HCT116 (cell line): ENCODE results near the gene SAMD7. TPM values are rescaled to one million over a fixed set of nuclear protein-coding genes. Genes with fewer than 3 reads are reported as not detected.

Experiments
- ATAC-seq: fragments of 200-7000 bp; cut with Tn5 transposase; 2 replicates; pipeline ENCODE4 v1.9.1; 2020; ENCODE audit warnings: mild to moderate bottlenecking, moderate library complexity
- BruUV-seq: library from RNA; stranded (reverse); fragments of 400-500 nt; replicated peaks from 2 replicates; lab custom pipeline; 2021; lab: Mats Ljungman, UMichigan
- CTCF ChIA-PET: fragments of 300-600 bp; sonication (Branson Sonifier 250); formaldehyde crosslinking; loops from one replicate; lab custom pipeline; 2021; ENCODE audit warnings: antibody characterized with exemption; lab: Charles Lee
- POLR2A ChIA-PET: fragments of 300-600, 350-600 bp; sonication (Branson Sonifier 250); formaldehyde crosslinking; loops from one replicate; lab custom pipeline; 2021; ENCODE audit warnings: antibody characterized with exemption; lab: Charles Lee
- RAD21 ChIA-PET, 2 experiments: fragments of 300-600 bp; sonication (Branson Sonifier 250); formaldehyde crosslinking; loops; one replicate each; lab custom pipeline; 2023; ENCODE audit warnings: low total read pairs in 2 of 2; ENCODE audit not compliant: uncharacterized antibody in 2 of 2, unreplicated experiment in 2 of 2, low non-redundant PET in 1 of 2; lab: Charles Lee
- DNase-seq: peaks from one replicate; pipeline ENCODE4 v3.0.0-alpha.2; 2010; ENCODE audit warnings: low read depth, low spot score
- H2AFZ ChIP-seq: fragments of 200-600 bp; shearing (Covaris generic), sonication (generic); 2 replicates; pipeline ENCODE4 v1.6.1; 2017; ENCODE audit warnings: low read depth, mixed run types, mixed read lengths, antibody characterized with exemption, low read length; ENCODE audit not compliant: poor library complexity, severe bottlenecking
- H3K27ac ChIP-seq: 2 replicates; pipeline ENCODE4 v1.5.1; 2012; ENCODE audit warnings: low read depth, low read length
- H3K27me3 ChIP-seq: fragments of 200-600 bp; sonication (generic); 2 replicates; pipeline ENCODE4 v1.6.1; 2016; ENCODE audit warnings: mixed run types, low read length, mixed read lengths; ENCODE audit not compliant: insufficient read depth
- H3K36me3 ChIP-seq, 2 experiments: fragments of 200-500 bp in 1 of 2; fragments of 200-600 bp in 1 of 2; sonication (Bioruptor generic) in 1 of 2; sonication (generic) in 1 of 2; 2 replicates each; pipeline versions ENCODE4 v1.5.1 to v1.6.1; 2014 to 2016; ENCODE audit warnings: low read length in 2 of 2, inconsistent platforms in 1 of 2, mixed read lengths in 1 of 2, mixed run types in 1 of 2; ENCODE audit not compliant: insufficient read depth in 2 of 2, control insufficient read depth in 1 of 2
- H3K4me1 ChIP-seq, 2 experiments: fragments of 200-600 bp in 1 of 2; sonication (generic) in 1 of 2; 2 replicates each; pipeline versions ENCODE4 v1.5.1 to v1.6.1; 2012 to 2017; ENCODE audit warnings: low read length in 2 of 2, inconsistent platforms in 1 of 2, mild to moderate bottlenecking in 1 of 2, mixed read lengths in 1 of 2, mixed run types in 1 of 2, moderate library complexity in 1 of 2; ENCODE audit not compliant: insufficient read depth in 2 of 2, control insufficient read depth in 1 of 2
- H3K4me2 ChIP-seq: fragments of 200-600 bp; sonication (generic); 2 replicates; pipeline ENCODE4 v1.6.1; 2017; ENCODE audit warnings: mixed run types, low read length, mixed read lengths
- H3K4me3 ChIP-seq, 2 experiments: fragments of 200-600 bp in 1 of 2; sonication (generic) in 1 of 2; replicated peaks in 1 of 2; 2 replicates each; pipeline ENCODE4 v1.5.1; 2011 to 2016; ENCODE audit warnings: low read length in 2 of 2, control low read depth in 1 of 2, low read depth in 1 of 2, mild to moderate bottlenecking in 1 of 2, mixed read lengths in 1 of 2, mixed run types in 1 of 2
- H3K79me2 ChIP-seq: fragments of 200-600 bp; sonication (generic); 2 replicates; pipeline ENCODE4 v1.6.1; 2017; ENCODE audit warnings: mild to moderate bottlenecking, mixed run types, low read length, moderate library complexity, mixed read lengths; ENCODE audit not compliant: insufficient read depth
- H3K9ac ChIP-seq: fragments of 200-600 bp; sonication (generic); 2 replicates; pipeline ENCODE4 v1.6.1; 2016; ENCODE audit warnings: low read length, mixed read lengths
- H3K9me2 ChIP-seq: fragments of 200-600 bp; sonication (generic), shearing (Covaris generic); 2 replicates; pipeline ENCODE4 v1.6.1; 2017; ENCODE audit warnings: mixed run types, mild to moderate bottlenecking, moderate library complexity; ENCODE audit not compliant: insufficient read depth
- H3K9me3 ChIP-seq, 2 experiments: fragments of 200-500 bp in 1 of 2; fragments of 200-600 bp in 1 of 2; sonication (Bioruptor generic) in 1 of 2; sonication (generic) in 1 of 2; 2 replicates each; pipeline ENCODE4 v1.6.1; 2014 to 2017; ENCODE audit warnings: low read length in 2 of 2, mixed read lengths in 2 of 2, inconsistent platforms in 1 of 2, low read depth in 1 of 2, mild to moderate bottlenecking in 1 of 2, mixed run types in 1 of 2, moderate library complexity in 1 of 2; ENCODE audit not compliant: control insufficient read depth in 1 of 2, insufficient read depth in 1 of 2
- H4K20me1 ChIP-seq: fragments of 200-600 bp; sonication (generic), shearing (Covaris generic); 2 replicates; pipeline ENCODE4 v1.6.1; 2017; ENCODE audit warnings: mixed run types, mild to moderate bottlenecking, moderate library complexity; ENCODE audit not compliant: insufficient read depth
- EGR1 ChIP-seq: IDR thresholded peaks from 2 replicates; pipeline ENCODE4 v1.6.1; 2012; ENCODE audit warnings: low read depth
- EZH2phosphoT487 ChIP-seq: fragments of 200-600 bp; IDR thresholded peaks from 2 replicates; pipeline ENCODE4 v1.6.1; 2018; ENCODE audit warnings: antibody characterized with exemption, borderline replicate concordance
- POLR2A ChIP-seq: IDR thresholded peaks from 2 replicates; pipeline ENCODE4 v1.7.0; 2011; ENCODE audit warnings: borderline replicate concordance; ENCODE audit not compliant: insufficient read depth, insufficient read length; ENCODE audit errors: extremely low read depth
- RAD21 ChIP-seq: IDR thresholded peaks from 2 replicates; pipeline ENCODE4 v1.6.1; 2012; ENCODE audit warnings: low read depth, mild to moderate bottlenecking
- SIN3A ChIP-seq: IDR thresholded peaks from 2 replicates; pipeline ENCODE4 v1.6.1; 2012; ENCODE audit warnings: low read depth
- SP1 ChIP-seq: IDR thresholded peaks from 2 replicates; pipeline ENCODE4 v1.6.1; 2012; ENCODE audit warnings: low read depth
- SRF ChIP-seq: IDR thresholded peaks from 2 replicates; pipeline ENCODE4 v1.6.1; 2012; ENCODE audit warnings: low read depth
- TCF7L2 ChIP-seq: IDR thresholded peaks from 2 replicates; pipeline ENCODE4 v1.7.0; 2011; ENCODE audit warnings: borderline replicate concordance, inconsistent platforms; ENCODE audit not compliant: insufficient read depth, insufficient read length; ENCODE audit errors: extremely low read depth
- ZFX ChIP-seq: fragments of 450-650 bp; IDR thresholded peaks from 2 replicates; pipeline ENCODE4 v1.6.1; 2017
- intact Hi-C: fragments of 100-400 bp; cut with micrococcal nuclease; formaldehyde crosslinking; loops from 2 replicates; pipeline ENCODE4 v1.10.0; 2022
- total RNA-seq: library from RNA; stranded (reverse); gene quantifications from one replicate; pipeline ENCODE4 v1.2.1, GENCODE V29; 2021; ENCODE audit not compliant: unreplicated experiment
- TF ChIP-seq, protein P1 (sequence below): IDR thresholded peaks from 2 replicates; pipeline ENCODE4 v1.6.1; 2012
- TF ChIP-seq, protein P2 (sequence below), 3 experiments: fragments of 200-600 bp in 1 of 3; sonication (generic) in 1 of 3; IDR thresholded peaks in 2 of 3; conservative IDR thresholded peaks in 1 of 3; 2 replicates each; pipeline ENCODE4 v1.5.1; 2012 to 2017; ENCODE audit warnings: low read depth in 2 of 3, low read length in 2 of 3, antibody characterized with exemption in 1 of 3, borderline replicate concordance in 1 of 3, control low read depth in 1 of 3, mild to moderate bottlenecking in 1 of 3, mixed read lengths in 1 of 3, mixed run types in 1 of 3, moderate library complexity in 1 of 3; ENCODE audit not compliant: insufficient read depth in 1 of 3

SAMD7 gene
- total RNA-seq, 1 experiment from 2014 or later: not detected

DNA sequence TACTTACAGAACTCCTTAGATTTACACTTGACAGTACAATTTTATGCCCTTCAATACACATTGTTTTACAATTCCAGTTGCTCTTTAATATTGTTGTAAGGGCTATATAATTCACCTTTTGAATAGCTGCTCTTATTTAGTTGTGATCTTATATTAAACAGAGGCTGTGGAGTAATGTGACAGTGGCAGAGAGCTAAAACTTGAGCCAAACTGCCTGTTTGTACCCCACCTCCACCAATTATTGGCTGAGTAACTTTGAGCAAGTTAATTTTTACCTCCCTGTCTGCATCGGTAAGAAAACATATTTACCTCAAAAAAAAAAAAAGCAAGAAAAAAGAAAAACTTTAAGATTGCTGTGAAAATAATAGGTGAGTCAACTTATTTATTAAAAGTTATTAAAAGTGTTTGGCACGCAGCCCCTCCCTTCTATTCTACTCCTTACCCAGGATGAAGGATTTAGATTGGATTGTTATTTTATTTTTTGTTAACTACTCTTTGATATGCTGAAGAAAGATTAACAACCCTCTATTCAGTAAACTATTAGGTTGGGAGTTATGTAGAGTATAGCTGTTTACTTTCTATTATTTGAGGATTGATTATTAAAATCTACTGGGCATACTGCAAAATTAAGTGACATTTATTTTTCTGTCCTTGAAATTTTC is 57.0 kb downstream of the SAMD7 start:
- H3K27me3 ChIP-seq: no peaks in the 10 kb centered on the region
- peak overlapping the region; percentile 71 for H3K4me2 ChIP-seq
- H4K20me1 ChIP-seq: peaks cover 5% of the 10 kb centered on the region; the same call in 1 of the 2 replicates
- ChIA-PET POLR2A (no interaction called here), CTCF (no interaction called here), RAD21 (no interaction called here)
- intact Hi-C loops: loop anchor here (5.0 kb wide), 1 partner anchor 206 kb away; no protein-coding TSS in a partner anchor
- peaks cover 3 to 15% of the 10 kb centered on the region in 2 experiments; a peak in 3 of 4 replicates for H3K4me1 ChIP-seq
- no peak overlapping the region for H2AFZ ChIP-seq
- peaks cover 66% of the 10 kb centered on the region for H3K79me2 ChIP-seq
- DNase-seq: no peak
- H3K36me3 ChIP-seq: no peaks in the 10 kb centered on the region
- no peak overlapping the region for H3K9ac ChIP-seq
- no peak overlapping the region for H3K27ac ChIP-seq
- no peaks in the 10 kb centered on the region for H3K9me2 ChIP-seq
- TF ChIP-seq, protein P1, sequence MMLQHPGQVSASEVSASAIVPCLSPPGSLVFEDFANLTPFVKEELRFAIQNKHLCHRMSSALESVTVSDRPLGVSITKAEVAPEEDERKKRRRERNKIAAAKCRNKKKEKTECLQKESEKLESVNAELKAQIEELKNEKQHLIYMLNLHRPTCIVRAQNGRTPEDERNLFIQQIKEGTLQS: no peak
- TF ChIP-seq SRF: no peak
- TF ChIP-seq POLR2A: no peak
- no peak for TF ChIP-seq TCF7L2
- no peak for TF ChIP-seq RAD21
- TF ChIP-seq EZH2phosphoT487: no peak
- no peak for TF ChIP-seq EGR1
- no peak for TF ChIP-seq SIN3A
- TF ChIP-seq, protein P2, sequence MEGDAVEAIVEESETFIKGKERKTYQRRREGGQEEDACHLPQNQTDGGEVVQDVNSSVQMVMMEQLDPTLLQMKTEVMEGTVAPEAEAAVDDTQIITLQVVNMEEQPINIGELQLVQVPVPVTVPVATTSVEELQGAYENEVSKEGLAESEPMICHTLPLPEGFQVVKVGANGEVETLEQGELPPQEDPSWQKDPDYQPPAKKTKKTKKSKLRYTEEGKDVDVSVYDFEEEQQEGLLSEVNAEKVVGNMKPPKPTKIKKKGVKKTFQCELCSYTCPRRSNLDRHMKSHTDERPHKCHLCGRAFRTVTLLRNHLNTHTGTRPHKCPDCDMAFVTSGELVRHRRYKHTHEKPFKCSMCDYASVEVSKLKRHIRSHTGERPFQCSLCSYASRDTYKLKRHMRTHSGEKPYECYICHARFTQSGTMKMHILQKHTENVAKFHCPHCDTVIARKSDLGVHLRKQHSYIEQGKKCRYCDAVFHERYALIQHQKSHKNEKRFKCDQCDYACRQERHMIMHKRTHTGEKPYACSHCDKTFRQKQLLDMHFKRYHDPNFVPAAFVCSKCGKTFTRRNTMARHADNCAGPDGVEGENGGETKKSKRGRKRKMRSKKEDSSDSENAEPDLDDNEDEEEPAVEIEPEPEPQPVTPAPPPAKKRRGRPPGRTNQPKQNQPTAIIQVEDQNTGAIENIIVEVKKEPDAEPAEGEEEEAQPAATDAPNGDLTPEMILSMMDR (IDR thresholded peaks at IDR 0.05 in 2 of 3, conservative IDR thresholded peaks at IDR 0.05 in 1 of 3; ENCODE audit: borderline replicate concordance in 1 of 3, insufficient read depth in 1 of 3, low read depth in 2 of 3, low read length in 2 of 3): no peak
- TF ChIP-seq ZFX: no peak
- TF ChIP-seq SP1: no peak
- no peaks in the 10 kb centered on the region for H3K9me3 ChIP-seq
- no peak overlapping the region; a peak in 1 of 4 replicates for H3K4me3 ChIP-seq
- BruUV-seq: no TSS peak
- ATAC-seq: no peak
